SKM-1 treated with dmso at 0.1 percent for 144 hours (cell line): ENCODE results near the gene DVL2.

Experiments used
- DNase-seq: peaks from one replicate; lab custom pipeline; 2025; ENCODE audit not compliant: unreplicated experiment; lab: John Stamatoyannopoulos, UW

The DVL2 gene

DNA sequence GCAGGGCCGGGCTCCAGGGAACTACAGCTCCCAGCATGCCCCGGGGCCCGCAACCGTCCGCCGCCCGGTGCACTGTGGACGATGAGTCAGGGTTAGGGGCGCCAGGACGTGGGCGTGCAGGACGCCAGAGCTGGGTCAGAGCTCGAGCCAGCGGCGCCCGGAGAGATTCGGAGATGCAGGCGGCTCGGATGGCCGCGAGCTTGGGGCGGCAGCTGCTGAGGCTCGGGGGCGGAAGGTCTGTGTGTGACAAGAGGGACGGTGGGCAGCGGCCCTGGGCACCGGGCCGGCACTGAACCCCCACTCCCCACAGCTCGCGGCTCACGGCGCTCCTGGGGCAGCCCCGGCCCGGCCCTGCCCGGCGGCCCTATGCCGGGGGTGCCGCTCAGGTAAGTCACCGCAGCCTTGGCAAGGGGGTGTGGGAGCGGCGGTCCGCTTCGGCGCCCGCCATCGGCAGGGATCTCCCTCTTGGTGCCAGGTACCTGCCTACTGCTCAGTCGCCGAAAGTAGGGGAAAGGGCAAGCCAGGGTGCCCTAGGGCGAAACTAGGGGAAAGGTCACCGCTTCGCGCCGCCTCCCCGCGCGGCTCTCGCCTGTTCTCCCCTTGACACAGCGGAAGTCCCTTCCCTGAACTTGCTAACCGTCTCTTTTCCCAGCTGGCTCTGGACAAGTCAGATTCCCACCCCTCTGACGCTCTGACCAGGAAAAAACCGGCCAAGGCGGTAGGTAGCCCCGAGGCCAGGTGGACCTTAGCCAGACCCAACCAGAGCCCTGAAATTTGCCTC lies 14.3 kb downstream of the DVL2 start, which contains the start of the genes ACADVL and DLG4:
Gene ACADVL (plus strand): TSS at position 127 of the 781 bp plus-strand sequence. CDS start 47 bp downstream, at position 174.
Gene DLG4 (minus strand): TSS at position 25 of the 781 bp plus-strand sequence.
- DNase-seq, result peak; percentile 48

DNA sequence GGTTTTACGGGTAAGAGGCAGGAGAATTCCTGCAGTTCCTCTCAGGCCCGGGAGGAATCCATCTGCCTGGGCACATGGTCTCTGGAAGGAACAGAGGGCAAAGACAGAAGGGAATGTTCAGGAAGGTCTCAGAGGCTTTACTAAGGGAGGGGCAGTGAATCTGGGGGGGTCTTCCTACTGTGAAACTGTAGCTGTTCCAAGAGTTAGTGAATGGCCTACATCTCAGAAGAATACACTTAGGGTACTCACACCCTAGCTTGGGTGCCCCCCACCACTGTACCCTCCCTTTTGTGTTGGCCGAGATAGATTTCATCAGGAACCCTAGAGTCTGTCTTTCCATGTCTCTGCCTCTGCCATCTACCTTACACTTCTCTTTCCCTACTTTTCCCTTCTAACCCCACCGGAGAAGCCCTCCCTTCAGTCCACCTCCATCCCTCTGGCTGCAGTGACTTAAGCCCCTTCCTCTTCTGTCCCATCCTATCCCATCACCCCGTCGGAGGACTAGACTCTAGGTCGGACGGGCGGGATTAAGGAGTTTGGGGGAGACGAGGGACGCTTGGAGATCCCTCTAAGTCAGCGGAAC lies 15.0 kb downstream of the DVL2 start:
- DNase-seq, result no peak

DNA sequence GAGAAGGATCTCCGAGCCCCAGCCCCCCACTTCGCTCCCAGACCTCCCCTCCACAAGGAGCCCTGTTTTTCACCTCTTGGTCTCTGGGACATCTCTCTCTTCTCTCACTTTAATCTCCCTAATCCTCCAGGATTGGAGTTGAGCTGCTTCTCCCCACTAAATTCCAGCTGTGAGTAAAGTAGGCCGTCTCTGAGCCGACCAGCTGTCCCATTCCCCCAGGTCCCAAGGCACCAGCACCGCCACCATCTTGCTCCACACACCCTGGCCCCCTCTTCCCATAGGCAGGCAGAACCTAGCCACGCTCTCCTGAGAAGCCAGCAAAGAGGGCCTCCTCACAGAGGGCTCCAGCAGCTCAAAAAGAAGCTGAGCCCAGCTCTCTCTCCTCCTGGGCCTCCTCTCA lies 15.6 kb downstream of the DVL2 start:
- DNase-seq, result no peak

DNA sequence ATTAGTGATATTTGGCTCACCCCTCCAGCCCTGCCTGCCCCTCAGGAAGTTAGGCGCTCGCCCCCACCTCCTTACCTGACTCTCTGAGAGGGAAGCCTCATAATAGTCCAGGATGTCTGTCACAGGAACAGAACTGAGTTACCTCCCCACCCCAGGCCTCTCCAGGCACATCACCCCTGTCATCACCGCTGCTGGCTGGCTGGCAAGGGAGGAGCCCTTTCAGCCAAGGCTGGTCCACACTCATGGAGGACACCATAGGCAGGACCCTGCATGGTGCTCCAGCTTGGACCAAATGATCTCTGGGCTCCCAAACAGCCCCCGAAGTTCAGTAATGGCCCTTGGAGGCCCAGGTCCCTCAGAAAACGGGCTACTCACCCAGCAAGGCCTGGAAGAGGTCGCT lies 16.2 kb downstream of the DVL2 start:
- DNase-seq, result no peak

DNA sequence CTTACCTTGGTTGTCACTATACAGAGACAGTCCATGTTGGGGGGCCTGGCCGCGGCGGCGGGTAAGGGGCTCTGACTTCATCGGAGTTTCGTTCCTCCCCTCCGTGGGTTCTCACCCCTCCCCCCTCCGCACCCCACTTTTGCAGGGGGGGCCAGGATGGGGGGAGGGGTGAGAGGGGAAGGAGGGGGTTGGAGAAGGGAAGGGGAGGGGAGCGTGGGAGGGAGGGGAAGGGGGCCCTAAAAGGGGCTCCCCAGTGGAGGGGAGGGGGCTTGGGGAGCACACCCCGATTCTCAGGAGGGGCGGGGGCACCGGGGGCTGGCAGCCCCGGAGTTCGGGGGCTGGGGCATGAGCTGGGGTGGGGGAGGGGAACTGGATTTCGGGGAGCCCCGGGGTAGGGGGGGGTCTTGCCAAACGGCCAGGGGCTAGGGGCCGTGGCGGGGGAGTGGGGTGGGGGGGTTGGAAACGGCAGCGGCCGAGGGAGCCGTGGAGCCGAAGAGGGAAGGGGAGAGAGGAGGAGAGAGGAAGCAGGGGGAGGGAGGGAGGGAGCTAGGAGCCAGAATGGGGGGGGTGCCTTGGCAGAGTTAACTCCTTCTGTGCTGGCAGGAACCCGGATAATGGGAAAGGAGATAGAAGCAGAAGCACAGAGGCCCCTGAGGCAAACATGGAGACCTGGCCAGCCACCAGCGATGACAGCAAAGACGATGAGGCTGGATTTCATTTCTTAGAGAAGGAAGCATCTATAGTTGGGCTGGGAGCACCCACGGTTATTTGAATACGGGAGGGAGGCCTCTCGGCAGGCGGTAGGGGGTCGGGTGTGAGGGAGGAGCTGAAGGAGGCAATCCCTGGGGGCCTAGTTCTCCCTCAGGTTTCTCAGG lies 17.0 kb downstream of the DVL2 start:
- peak; percentile 29 for DNase-seq

DNA sequence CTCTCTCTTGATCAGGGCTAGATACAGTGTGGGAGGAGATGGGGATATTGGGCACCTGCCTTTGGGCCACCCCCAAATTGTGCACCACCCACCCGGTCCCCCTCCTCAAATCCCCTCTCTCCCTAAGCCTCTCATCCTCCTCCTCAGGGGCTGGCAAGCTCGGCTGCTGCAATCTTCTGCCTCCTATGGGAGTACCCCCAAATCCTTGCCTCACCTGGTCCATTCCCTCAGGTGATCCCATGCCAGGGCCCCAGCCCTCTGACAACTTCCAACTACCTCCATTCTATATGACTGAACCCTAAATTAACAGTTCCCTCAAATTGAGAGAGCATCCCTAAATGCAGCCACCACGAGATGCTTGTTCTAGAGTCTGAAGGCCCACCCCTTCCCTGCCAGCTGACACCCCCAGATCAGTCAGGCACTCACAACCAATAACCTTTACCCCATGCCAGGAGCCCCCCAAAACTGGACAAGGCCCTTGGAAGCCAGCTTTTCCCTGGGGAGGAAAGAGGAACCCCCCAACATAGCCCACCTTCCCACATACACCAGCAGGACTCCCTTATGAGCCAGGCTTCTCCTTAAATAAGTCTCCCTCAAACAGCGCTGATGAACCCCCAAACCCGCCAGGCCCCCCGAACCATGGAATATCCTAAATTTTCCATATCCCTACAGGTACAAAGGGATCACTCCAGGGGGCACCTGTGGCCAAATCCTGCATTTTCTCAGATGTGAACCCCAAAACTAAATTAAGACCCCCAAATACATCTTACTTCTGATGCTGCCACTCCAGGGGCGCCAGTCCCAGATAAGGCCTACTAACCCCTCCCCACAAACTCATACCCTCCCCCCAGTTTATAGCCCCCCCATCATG lies 17.8 kb downstream of the DVL2 start:
- DNase-seq, result no peak

DNA sequence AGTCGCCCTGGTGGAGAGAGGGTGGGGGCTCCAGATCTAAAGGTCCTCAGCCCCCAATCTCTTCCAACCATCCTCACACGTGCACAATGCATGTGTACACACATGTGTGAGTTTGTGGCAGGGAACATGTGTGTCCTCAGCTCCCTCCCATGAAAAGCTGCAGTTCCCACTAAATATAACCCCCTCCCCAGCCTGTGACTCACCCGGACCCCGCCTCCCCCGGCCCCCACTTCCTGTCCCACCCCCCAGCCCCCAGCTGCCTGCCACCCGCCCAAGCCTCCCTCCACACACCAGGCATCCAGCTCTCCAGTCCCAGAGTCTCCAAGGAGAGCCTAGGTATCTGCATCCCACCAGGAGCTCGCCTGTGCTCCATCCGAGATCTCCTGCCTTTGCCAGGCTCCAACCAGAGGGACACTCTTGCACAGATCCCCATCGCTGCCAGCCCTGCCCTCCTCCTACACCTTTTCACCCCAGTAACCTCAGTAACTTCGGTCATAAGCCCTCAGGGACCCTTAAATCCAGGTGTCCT lies 18.6 kb downstream of the DVL2 start:
- DNase-seq, result no peak

DNA sequence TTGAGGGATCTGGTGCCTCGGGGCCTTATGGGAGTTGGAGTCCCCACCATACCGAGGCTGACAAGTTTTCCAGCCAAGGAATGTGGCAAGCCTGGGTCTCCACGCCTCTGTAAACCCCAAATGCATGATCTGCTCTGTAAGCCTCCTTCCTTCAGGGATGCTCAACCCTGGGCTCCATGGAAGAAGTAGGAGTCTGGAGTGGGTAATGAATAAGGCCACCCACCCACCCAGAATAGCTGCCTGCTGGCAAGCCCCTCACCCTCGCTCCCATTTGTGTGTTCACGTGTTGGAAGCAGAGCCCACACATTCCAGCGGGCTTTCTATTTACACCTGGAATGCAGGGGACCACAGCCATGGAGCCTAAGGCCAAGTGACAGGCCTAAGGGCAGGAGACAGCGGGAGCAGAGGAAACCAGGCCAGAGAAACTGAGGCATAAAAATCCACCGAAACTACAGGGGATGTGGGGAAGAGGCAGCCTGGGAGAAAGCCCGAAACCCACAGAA lies 19.1 kb downstream of the DVL2 start:
- DNase-seq, result no peak

DNA sequence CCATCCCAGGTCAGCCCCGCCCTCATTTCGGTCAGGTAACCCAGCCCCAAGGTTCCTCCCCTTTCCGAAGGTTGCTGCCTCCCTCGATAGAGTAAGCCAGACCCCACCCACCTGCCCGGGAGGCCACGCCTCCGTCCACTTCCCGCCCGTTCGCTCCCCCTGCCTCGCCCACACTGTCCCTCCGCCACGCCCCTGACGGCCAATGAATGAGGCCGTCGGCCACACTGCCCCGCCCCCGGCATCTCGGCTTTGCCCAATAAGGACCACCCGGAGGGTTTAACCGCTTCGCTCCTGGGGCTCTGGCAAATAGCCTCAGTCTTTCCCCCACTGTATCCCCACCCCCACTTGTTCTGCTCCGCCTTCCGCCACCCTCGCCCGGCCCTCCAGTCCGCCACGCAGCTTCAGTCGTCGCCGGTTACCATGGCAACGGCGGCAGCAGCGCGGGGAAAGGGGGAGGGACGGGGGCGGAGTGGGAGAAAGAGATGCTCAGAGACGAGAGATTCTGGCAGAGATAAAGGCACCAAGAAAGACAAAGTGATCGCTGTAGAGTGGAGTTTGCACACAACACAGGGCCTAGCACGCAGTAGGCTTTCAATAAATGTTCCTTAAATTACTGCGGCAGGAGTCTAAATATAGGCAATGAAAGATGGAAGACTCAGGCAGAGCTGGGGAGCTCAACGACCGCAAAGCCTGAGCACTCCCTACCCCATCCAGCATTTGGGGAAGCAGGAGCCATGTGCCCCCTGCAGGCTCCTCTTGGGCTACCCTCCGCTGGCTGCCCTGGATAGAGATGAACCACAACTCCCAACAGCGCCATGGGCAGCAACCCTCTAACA lies 19.8 kb downstream of the DVL2 start:
- DNase-seq, result peak; percentile 77

DNA sequence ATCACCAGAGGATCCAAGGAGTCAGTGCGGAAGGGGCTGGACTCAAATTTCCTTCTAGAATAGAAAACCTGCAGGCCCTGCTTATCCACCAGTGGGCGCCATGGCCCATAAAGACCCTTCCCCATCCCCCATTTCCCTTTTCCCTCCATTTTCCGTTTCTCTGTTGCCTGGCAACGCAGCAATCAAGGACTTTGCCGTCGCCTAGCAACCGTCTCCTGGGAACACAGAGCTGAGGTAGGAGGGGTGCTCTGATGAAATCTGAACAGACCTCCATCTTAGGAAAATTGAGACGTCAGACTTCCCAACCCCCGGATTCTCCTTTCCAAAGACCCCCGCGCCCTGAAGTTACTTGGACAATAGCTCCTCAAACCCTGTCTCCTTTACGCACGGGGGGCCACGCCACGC lies 20.4 kb downstream of the DVL2 start:
- DNase-seq, result peak; percentile 71

DNA sequence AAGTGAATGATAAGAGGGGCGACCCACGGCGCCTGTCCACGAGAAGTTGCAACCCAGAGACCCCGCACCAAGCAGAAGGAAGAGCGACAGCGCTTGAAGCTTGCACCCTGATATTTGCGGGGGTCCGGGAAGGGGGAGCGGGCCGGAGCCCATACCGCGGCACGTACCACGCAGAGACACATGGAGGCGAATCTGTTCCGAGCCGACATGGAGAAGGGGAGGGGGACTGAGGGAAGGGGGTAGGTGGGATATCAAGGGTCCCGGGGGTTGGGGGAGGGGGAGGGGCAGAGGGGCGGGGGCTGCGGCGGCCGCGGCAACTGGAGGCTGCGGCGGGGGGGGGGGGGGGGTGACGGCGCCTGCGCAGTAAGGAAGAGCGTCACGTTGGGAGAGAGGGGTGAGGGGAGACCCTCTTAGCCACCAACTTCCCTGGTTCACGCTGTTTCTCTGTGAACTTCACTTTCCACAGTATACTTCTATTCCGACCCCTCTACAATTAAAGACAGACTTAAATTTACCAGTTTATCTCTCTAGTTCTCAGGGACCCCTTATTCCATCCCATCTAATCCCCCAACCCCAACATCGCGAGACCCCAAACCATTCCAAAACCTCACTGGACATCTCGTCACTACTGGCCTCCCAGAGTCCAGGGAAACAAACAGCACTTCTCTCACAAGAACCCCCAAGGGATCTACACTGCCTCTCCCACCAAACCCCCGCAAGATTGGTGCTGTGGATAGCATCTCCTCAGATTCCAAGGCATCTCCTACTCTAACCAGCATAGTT lies 22.6 kb downstream of the DVL2 start:
- DNase-seq, result no peak

DNA sequence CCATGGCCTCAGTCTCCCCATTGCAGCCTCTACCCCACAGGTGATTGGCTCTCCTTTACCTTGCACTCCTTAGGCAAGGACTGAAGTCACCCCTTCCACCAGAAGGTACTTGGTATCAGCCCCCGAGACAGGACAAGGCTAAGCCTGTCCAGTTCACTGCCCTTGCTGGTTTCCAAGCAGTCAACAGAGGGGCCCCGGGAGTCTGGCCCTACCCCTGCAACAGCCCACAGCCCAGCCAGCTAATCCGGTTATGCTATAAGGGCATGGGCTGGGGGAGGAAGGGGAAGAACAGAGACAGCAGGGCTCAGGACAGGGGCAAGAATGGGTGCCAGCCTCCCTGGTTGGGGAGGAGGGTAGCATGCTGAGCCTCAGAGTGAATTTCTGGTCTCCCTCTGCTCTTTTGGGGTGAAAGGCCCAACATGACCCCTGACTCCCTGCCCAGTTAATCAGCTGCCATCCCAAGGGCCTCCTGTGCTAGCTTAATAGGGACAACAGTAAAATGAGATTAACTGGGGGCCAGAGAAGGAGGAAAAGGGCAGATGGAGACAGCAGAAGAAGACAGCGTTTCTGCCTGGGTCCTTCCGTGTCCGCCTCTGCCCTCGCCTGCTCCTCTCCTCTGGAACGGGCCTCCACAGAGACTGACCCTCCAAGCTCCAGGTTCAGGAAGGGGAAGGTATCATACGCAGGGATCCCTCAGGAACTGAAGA lies 25.4 kb downstream of the DVL2 start:
- DNase-seq, result no peak

DNA sequence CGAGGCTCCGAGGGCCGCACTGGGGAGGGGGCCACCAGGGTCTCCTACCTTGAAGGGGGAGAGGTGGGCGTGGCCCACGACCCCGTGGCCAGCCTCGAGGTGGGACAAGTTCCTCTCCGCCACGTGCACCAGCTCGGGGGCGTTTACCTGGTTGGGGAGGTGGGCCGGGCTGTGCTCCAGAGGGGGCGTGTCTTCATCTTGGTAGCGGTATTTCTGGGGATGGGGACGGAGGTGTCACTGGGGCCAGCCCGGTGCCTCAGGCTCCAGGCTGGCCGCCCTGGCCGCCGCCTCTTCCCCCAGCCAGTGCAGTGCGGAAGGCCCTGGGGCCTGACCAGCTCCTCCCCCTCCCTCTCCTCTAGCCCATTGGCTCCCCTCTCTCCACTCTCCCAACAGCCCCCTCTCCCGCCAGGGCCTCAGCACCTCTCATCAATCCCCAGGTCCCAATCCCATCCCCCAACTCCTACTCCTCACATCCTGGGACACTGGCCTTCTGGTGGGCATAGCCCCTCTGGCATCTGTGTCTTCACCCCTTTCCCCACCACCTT lies 26.2 kb downstream of the DVL2 start:
- no peak for DNase-seq

DNA sequence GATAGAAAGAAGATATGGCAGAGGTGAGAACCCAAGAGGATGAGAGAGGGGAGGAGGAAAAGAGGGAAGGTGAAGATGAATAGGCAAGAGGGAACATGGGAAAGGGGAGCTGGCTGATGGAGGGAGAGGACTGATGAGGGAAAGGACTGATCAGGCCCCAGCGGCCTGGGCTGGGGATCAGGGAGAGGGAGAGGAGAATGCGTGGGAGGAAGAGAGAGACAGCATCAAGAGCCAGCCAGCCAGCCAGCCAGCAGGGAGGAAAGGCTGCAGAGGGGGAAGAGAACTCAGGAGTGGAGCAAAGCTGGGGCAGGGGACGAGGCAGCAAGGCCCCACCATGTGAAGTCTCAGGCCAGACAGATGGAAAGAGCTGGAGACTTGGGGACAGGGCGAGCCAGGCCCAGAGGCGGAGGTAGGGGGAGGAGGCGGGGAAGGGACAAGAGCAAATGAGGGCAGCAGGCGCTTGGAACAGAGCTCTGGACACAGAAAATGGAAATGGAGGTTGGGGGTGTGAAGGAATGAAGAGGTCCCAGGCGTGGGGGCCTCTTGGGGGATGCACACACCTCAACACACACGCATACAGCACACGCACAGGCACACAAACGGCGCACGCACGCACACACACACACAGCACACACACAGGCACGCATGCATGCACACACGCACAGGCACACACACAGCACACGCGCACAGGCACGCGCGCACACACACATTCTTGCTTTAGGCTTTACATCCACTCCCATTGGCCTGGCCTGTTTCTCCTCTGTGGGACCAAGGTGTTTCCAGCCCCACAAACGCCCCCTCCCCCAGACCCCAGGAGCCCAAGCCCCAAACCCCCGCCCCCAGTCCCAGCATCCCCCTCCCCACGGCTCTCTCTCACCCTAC lies 27.0 kb downstream of the DVL2 start:
- no peak for DNase-seq

DNA sequence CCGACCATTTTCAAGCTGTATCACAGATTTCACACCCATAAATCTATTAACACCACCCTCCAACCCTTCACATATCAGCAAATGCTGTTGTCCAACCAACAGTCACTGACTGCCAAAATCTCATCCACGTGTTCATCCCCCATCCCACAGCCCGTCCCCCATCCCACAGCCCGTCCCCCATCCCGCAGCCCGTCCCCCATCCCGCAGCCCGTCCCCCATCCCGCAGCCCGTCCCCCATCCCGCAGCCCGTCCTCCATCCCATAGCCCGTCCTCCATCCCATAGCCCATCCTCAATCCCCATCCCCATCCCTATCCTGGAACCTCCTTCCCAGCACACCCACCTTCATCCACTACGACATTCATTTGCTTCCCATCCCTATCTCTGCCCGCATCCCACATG lies 28.8 kb downstream of the DVL2 start:
- DNase-seq, result no peak

DNA sequence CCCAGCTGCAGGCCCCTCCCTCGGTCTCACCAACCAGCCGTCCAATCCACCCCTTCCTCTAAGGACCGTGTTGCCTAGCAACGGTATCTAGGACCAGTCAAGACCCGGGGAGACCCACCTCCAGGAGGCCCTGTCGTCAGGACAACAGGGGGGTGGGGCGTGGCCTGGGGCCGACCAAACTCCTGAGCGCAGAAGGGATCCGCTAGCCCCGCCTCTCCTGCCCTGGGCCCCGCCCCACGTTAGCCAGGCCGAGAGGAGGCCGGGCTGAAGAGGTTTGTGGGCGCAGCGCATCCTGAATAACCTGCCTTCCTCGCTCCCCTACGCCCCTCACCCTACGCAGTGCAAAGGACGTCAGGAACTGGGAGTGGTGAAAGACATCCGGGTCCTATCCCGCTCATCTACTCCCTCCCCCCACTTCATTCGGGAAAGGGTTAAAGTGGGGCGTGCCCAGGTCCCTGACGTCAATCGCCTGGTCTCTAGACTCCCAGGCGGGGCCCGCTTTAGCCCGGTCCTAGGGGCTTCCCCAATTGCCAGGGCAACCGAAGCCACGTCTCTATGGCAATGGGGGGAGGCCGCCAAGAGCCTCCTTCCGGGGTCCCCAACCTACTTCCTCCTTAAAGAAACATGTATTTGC lies 29.4 kb downstream of the DVL2 start:
- no peak for DNase-seq
